Neural progenitor cell (in vitro differentiated cells): ENCODE results near the gene EDEM2.

ENCODE experiments used
- CTCF ChIP-seq: fragments of 200-600 bp; sonication (generic); IDR thresholded peaks from 2 replicates; pipeline ENCODE4 v1.5.1; 2017; ENCODE audit warnings: antibody characterized with exemption, mild to moderate bottlenecking
- EZH2 ChIP-seq: fragments of 200-600 bp; sonication (generic); IDR thresholded peaks from 2 replicates; pipeline ENCODE4 v1.6.1; 2017; ENCODE audit warnings: antibody characterized with exemption, mild to moderate bottlenecking, moderate library complexity
- EZH2phosphoT487 ChIP-seq: fragments of 200-600 bp; sonication (generic); IDR thresholded peaks from 2 replicates; pipeline ENCODE4 v1.6.1; 2017; ENCODE audit warnings: antibody characterized with exemption

- TF ChIP-seq CTCF (no peak), EZH2 (no peak), EZH2phosphoT487 (no peak)
These were observed 9.8 kb upstream of the EDEM2 start for GRCh38 chr20:35156978-35157377.
